Chondrocyte (in vitro differentiated cells): ENCODE data around the gene A3GALT2. TPM values are rescaled to one million over a fixed set of nuclear protein-coding genes. Genes with fewer than 3 reads are reported as not detected.

Experiments
- DNase-seq: peaks from one replicate; pipeline ENCODE4 v3.0.0; 2021; ENCODE audit warnings: mixed read lengths, low spot score
- H3K27ac Mint-ChIP-seq: one replicate; pipeline ENCODE4 v1.8.0; 2021; ENCODE audit warnings: mild to moderate bottlenecking, moderate library complexity, mixed read lengths; ENCODE audit not compliant: unreplicated experiment
- H3K27me3 Mint-ChIP-seq: 2 replicates; pipeline ENCODE4 v1.8.0; 2021; ENCODE audit warnings: low read depth, mixed read lengths
- H3K36me3 Mint-ChIP-seq: 2 replicates; pipeline ENCODE4 v1.8.0; 2021; ENCODE audit warnings: low read depth, mixed read lengths
- H3K4me1 Mint-ChIP-seq: 2 replicates; pipeline ENCODE4 v1.8.0; 2021; ENCODE audit warnings: low read depth, mild to moderate bottlenecking, mixed read lengths
- H3K4me3 Mint-ChIP-seq: one replicate; pipeline ENCODE4 v1.8.0; 2021; ENCODE audit warnings: mild to moderate bottlenecking, moderate library complexity, mixed read lengths; ENCODE audit not compliant: unreplicated experiment
- H3K9me3 Mint-ChIP-seq: 2 replicates; pipeline ENCODE4 v1.8.0; 2021; ENCODE audit warnings: low read depth, mixed read lengths
- microRNA-seq: library from miRNA; unstranded; fragments of <30 nt; microRNA quantifications from one replicate; pipeline ENCODE4 v1.2.0, GENCODE V29; 2020; ENCODE audit warnings: borderline number of aligned reads
- total RNA-seq: library from RNA; stranded (reverse); gene quantifications from 3 replicates; pipeline ENCODE4 v1.2.1, GENCODE V29; 2021
- TF ChIP-seq, protein P1 (sequence below): fragments of 200-600 bp; sonication (generic); IDR thresholded peaks from 2 replicates; pipeline ENCODE4 v1.5.0; 2021; ENCODE audit warnings: antibody characterized with exemption, mild to moderate bottlenecking, moderate library complexity

Gene A3GALT2
- total RNA-seq, 1 donor from 2014 or later, result 0.27 TPM

- Mint-ChIP-seq H3K27ac (peak overlapping the region; percentile 68), H3K36me3 (peaks cover 4% of the 10 kb centered on the region), H3K27me3 (no peaks in the 10 kb centered on the region), H3K4me3 (peak overlapping the region; percentile 97), H3K9me3 (no peaks in the 10 kb centered on the region), H3K4me1 (peaks cover 56% of the 10 kb centered on the region)
- no peak for DNase-seq
- TF ChIP-seq, protein P1, sequence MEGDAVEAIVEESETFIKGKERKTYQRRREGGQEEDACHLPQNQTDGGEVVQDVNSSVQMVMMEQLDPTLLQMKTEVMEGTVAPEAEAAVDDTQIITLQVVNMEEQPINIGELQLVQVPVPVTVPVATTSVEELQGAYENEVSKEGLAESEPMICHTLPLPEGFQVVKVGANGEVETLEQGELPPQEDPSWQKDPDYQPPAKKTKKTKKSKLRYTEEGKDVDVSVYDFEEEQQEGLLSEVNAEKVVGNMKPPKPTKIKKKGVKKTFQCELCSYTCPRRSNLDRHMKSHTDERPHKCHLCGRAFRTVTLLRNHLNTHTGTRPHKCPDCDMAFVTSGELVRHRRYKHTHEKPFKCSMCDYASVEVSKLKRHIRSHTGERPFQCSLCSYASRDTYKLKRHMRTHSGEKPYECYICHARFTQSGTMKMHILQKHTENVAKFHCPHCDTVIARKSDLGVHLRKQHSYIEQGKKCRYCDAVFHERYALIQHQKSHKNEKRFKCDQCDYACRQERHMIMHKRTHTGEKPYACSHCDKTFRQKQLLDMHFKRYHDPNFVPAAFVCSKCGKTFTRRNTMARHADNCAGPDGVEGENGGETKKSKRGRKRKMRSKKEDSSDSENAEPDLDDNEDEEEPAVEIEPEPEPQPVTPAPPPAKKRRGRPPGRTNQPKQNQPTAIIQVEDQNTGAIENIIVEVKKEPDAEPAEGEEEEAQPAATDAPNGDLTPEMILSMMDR, result no peak
These were observed 62.1 kb downstream of the A3GALT2 start for GRCh38 chr1:33258788-33259274.

- TF ChIP-seq, protein P1, result no peak
- H3K9me3 Mint-ChIP-seq, result no peaks in the 10 kb centered on the region
These were observed 62.9 kb downstream of the A3GALT2 start for GRCh38 chr1:33257772-33258712.

DNA sequence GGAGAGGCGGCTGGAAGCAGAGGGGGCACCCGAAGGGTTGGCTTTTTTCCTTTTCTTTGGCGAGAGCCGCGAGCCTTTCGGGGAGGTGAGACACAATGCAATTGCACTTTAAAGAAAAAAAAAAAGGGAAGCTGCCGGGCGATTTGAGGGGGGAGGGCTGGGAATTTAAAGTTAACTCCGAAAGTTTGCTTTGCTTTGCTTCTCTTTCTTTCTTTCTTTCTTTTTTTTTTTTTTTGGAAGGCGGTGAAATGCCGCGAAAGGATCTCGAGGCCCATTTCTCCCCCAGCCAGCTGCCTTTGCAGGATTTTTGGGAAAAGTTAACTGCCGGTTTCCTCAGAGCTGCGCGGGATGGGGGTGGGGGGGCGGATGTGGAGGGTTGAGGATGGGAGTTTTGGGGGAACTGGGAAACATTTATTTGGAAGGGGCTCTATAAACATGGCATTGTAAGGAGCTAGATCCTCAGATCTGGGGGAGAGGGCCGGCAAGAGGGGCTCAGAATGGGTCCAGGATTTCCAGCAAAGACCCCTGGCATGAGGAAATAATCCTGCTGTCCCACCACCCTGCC is 63.6 kb downstream of the A3GALT2 start:
- H3K27ac Mint-ChIP-seq, result peak overlapping the region; percentile 99
- H3K4me3 Mint-ChIP-seq, result peak overlapping the region; percentile 97
- peaks cover 43% of the 10 kb centered on the region for H3K4me1 Mint-ChIP-seq
- peaks cover 2% of the 10 kb centered on the region for H3K36me3 Mint-ChIP-seq
- no peak for DNase-seq
- TF ChIP-seq, protein P1, result no peak
- H3K9me3 Mint-ChIP-seq, result no peaks in the 10 kb centered on the region
- no peaks in the 10 kb centered on the region for H3K27me3 Mint-ChIP-seq

More at GRCh38 chr1:33257772-33258712, 62.9 kb downstream of the A3GALT2 start:
- H3K4me3 Mint-ChIP-seq, result peak overlapping the region; percentile 97
- peaks cover 4% of the 10 kb centered on the region for H3K36me3 Mint-ChIP-seq
- H3K27ac Mint-ChIP-seq, result peak overlapping the region; percentile 99
- no peaks in the 10 kb centered on the region for H3K27me3 Mint-ChIP-seq
- H3K4me1 Mint-ChIP-seq, result peaks cover 49% of the 10 kb centered on the region
- DNase-seq, result no peak

Small RNA genes within 50 kb of the gene (microRNA-seq; reads per million reads assigned to microRNA genes)
- gene MIR3605, result 36.0 reads per million, percentile 46 among the genes with 10 or more reads in this experiment

Other genes starting within 250 kb of the A3GALT2 start
- gene AZIN2, start 239.9 kb downstream of the A3GALT2 start, total RNA-seq, result 3.5 to 12.4 TPM (median 5.8 TPM) in 3 replicates
- 17.3 to 35.1 TPM (median 17.7 TPM) in 3 replicates for gene TRIM62, start 139.1 kb downstream of the A3GALT2 start, total RNA-seq
- 84.1 to 122 TPM (median 85.0 TPM) in 3 replicates for gene ZNF362, start 64.6 kb downstream of the A3GALT2 start, total RNA-seq
- 75.9 to 99.7 TPM (median 91.5 TPM) in 3 replicates for gene PHC2, start 110.0 kb upstream of the A3GALT2 start, total RNA-seq
- 4.4 to 5.9 TPM (median 5.4 TPM) in 3 replicates for gene ZSCAN20, start 151.5 kb upstream of the A3GALT2 start, total RNA-seq